Epidermal melanocyte (primary cell): ENCODE data around the gene GALNTL6.
A peak's percentile ranks its signal among the peaks of the same experiment; 100 is the strongest.

ENCODE experiments used
- DNase-seq: peaks from one replicate; pipeline ENCODE4 v3.0.0; 2011; ENCODE audit warnings: low spot score; ENCODE audit not compliant: insufficient read length

GALNTL6 gene

GRCh38 chr4:171880136-171880535 lies 66.9 kb downstream of the GALNTL6 start:
- DNase-seq, result peak; percentile 35

GRCh38 chr4:171889681-171890080 lies 76.5 kb downstream of the GALNTL6 start:
- no peak for DNase-seq

GRCh38 chr4:171891038-171891437 lies 77.8 kb downstream of the GALNTL6 start:
- DNase-seq, result no peak

- DNase-seq, result no peak
Observed at GRCh38 chr4:171896426-171896825, 83.2 kb downstream of the GALNTL6 start.

- no peak for DNase-seq
Observed at GRCh38 chr4:171919314-171919713, 106.1 kb downstream of the GALNTL6 start.

- no peak for DNase-seq
Observed at GRCh38 chr4:171920901-171921300, 107.7 kb downstream of the GALNTL6 start.

GRCh38 chr4:171924746-171925376 lies 111.7 kb downstream of the GALNTL6 start:
- DNase-seq, result no peak

- DNase-seq, result no peak
Observed at GRCh38 chr4:171928336-171928735, 115.1 kb downstream of the GALNTL6 start.

- DNase-seq, result no peak
Observed at GRCh38 chr4:171929477-171929876, 116.3 kb downstream of the GALNTL6 start.

- DNase-seq, result no peak
Observed at GRCh38 chr4:171929907-171930306, 116.7 kb downstream of the GALNTL6 start.

- no peak for DNase-seq
Observed at GRCh38 chr4:171932238-171932637, 119.0 kb downstream of the GALNTL6 start.

GRCh38 chr4:171940656-171941055 lies 127.5 kb downstream of the GALNTL6 start:
- DNase-seq, result no peak

GRCh38 chr4:171947400-171947799 lies 134.2 kb downstream of the GALNTL6 start:
- DNase-seq, result no peak

- no peak for DNase-seq
Observed at GRCh38 chr4:171948038-171948437, 134.8 kb downstream of the GALNTL6 start.

GRCh38 chr4:171954650-171955049 lies 141.4 kb downstream of the GALNTL6 start:
- no peak for DNase-seq

GRCh38 chr4:171956678-171957077 lies 143.5 kb downstream of the GALNTL6 start:
- no peak for DNase-seq

- no peak for DNase-seq
Observed at GRCh38 chr4:171962110-171962509, 148.9 kb downstream of the GALNTL6 start.

GRCh38 chr4:171966356-171966755 lies 153.2 kb downstream of the GALNTL6 start:
- no peak for DNase-seq

GRCh38 chr4:171978216-171978615 lies 165.0 kb downstream of the GALNTL6 start:
- DNase-seq, result no peak

GRCh38 chr4:171979461-171979860 lies 166.3 kb downstream of the GALNTL6 start:
- no peak for DNase-seq

- DNase-seq, result no peak
Observed at GRCh38 chr4:171981185-171981584, 168.0 kb downstream of the GALNTL6 start.

GRCh38 chr4:171983935-171984805 lies 171.0 kb downstream of the GALNTL6 start:
- DNase-seq, result no peak

GRCh38 chr4:171985129-171985528 lies 171.9 kb downstream of the GALNTL6 start:
- no peak for DNase-seq
